KOPT-K1 (cell line): ENCODE data around the gene KRT76.

Source experiments
- H3K27ac ChIP-seq: fragments of 200-600 bp; sonication (generic); 2 replicates; pipeline ENCODE4 v1.5.1; 2016; ENCODE audit warnings: antibody characterized with exemption, mild to moderate bottlenecking, low read depth, low read length; ENCODE audit not compliant: poor library complexity, severe bottlenecking
- H3K36me3 ChIP-seq: fragments of 200-600 bp; sonication (generic); 2 replicates; pipeline ENCODE4 v1.5.1; 2017; ENCODE audit warnings: antibody characterized with exemption, mild to moderate bottlenecking, low read length, moderate library complexity; ENCODE audit not compliant: insufficient read depth
- H3K9me3 ChIP-seq: fragments of 200-600 bp; sonication (generic); 2 replicates; pipeline ENCODE4 v1.5.1; 2017; ENCODE audit warnings: antibody characterized with exemption, low read length, mild to moderate bottlenecking; ENCODE audit not compliant: insufficient read depth, poor library complexity, severe bottlenecking

Gene KRT76

DNA sequence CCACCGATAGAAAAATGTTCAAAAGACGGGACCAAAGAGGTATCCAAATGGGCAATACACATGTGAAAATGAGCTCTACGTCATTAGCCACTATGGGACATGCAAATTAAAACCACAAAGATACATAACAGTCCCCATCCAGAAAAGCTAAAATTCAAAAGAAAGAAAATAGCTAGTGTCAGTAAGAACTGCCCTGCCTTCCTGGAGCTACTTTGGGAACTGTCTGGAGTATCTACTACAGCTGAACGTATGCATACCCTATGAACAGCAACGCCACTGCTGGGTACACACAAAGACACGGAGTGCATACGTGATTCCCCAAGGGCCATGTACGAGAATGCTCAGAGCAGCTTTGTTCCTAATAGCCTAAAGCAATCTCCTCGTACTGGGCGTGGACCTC, 48.0 kb downstream of the KRT76 start:
- Histone ChIP-seq H3K27ac (no peak overlapping the region), H3K36me3 (no peaks in the 10 kb centered on the region), H3K9me3 (no peaks in the 10 kb centered on the region)

- no peak overlapping the region for H3K27ac ChIP-seq
- no peaks in the 10 kb centered on the region for H3K36me3 ChIP-seq
- no peaks in the 10 kb centered on the region for H3K9me3 ChIP-seq
Measured at GRCh38 chr12:52728374-52728773, 48.8 kb downstream of the KRT76 start.

- H3K36me3 ChIP-seq = no peaks in the 10 kb centered on the region
- H3K9me3 ChIP-seq = no peaks in the 10 kb centered on the region
- no peak overlapping the region for H3K27ac ChIP-seq
Measured at GRCh38 chr12:52727037-52727436, 50.1 kb downstream of the KRT76 start.

DNA sequence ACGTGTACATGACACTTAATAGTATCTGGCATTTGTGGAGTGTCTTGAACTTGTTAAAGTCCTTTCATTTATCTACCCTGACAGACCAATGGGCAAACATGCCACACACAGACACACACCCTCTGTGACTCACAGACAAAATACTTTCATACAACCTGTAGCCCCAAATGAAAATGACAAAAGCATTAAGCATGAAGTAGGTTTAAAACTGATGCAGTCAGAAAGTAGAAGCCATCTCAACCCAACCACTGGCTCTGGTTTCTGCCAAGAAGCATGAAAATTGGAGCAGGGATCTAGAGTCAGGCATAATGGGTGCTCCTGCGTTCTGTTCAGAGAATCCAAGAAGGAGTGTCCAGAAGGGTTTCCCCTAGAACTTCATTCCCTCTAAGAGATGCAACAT, 50.7 kb downstream of the KRT76 start:
- H3K9me3 ChIP-seq = no peaks in the 10 kb centered on the region
- H3K36me3 ChIP-seq = no peaks in the 10 kb centered on the region
- H3K27ac ChIP-seq = no peak overlapping the region

DNA sequence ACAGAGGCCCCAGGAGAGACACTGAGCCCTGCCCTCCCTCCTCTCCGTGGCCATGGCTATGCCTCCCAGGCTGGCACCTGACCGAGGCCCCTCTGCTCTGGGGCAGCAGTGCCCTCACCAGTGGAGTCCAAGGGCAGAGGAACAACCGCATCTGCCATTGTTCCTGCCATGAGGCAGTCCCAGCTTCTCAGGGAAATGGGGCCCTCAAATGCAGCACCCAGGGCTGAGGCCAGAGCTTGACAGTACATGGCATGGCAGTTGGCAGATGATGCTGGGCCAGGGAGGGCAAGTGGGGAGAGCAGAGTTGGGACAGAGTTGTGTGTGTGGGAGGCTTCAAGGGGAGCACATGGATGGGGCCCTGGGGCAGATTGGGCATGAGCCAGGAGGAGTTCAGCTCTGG, 52.8 kb downstream of the KRT76 start:
- Histone ChIP-seq H3K36me3 (no peaks in the 10 kb centered on the region), H3K27ac (no peak overlapping the region), H3K9me3 (no peaks in the 10 kb centered on the region)

GRCh38 chr12:52722680-52723079, 54.5 kb downstream of the KRT76 start:
- H3K27ac ChIP-seq = no peak overlapping the region

GRCh38 chr12:52721838-52722470, 55.2 kb downstream of the KRT76 start:
- no peak overlapping the region for H3K27ac ChIP-seq
- no peaks in the 10 kb centered on the region for H3K9me3 ChIP-seq
- H3K36me3 ChIP-seq = no peaks in the 10 kb centered on the region

More at GRCh38 chr12:52722680-52723079, 54.5 kb downstream of the KRT76 start:
- Histone ChIP-seq H3K36me3 (no peaks in the 10 kb centered on the region), H3K9me3 (no peaks in the 10 kb centered on the region)

GRCh38 chr12:52720365-52720886, 56.7 kb downstream of the KRT76 start:
- H3K9me3 ChIP-seq = no peaks in the 10 kb centered on the region
- H3K27ac ChIP-seq = no peak overlapping the region
- H3K36me3 ChIP-seq = no peaks in the 10 kb centered on the region
